Transverse colon (tissue), 4 donors: ENCODE measurements around the gene AGPS.

ENCODE experiments used
- CTCF ChIP-seq, 5 experiments: fragments of 200-600 bp in 3 of 5; fragments of 450-650 bp in 2 of 5; sonication (generic) in 3 of 5; IDR thresholded peaks; 1 replicate in 2 of 5; 2 replicates in 3 of 5; pipeline ENCODE4 v1.5.1; 2016 to 2017; ENCODE audit warnings: antibody characterized with exemption in 5 of 5, inconsistent platforms in 3 of 5, mild to moderate bottlenecking in 2 of 5, moderate library complexity in 1 of 5
- EP300 ChIP-seq: sonication (generic); formaldehyde crosslinking; IDR thresholded peaks from one replicate; pipeline ENCODE4 v1.6.1; 2017; ENCODE audit warnings: antibody characterized with exemption, low read depth
- POLR2A ChIP-seq: fragments of 450-650 bp; IDR thresholded peaks from one replicate; pipeline ENCODE4 v1.6.1; 2016; ENCODE audit warnings: antibody characterized with exemption, mild to moderate bottlenecking, moderate library complexity
- POLR2AphosphoS5 ChIP-seq, 3 donors: sonication (generic); formaldehyde crosslinking; IDR thresholded peaks; one replicate each; pipeline ENCODE4 v1.6.1; 2016; ENCODE audit warnings: antibody characterized with exemption in 3 of 3

GRCh38 chr2:177348733-177349693, 43.6 kb upstream of the AGPS start:
- no peak for TF ChIP-seq CTCF (IDR thresholded peaks at IDR 0.05)
- no peak for TF ChIP-seq POLR2A
- TF ChIP-seq POLR2AphosphoS5 (IDR thresholded peaks at IDR 0.05): no peak
- TF ChIP-seq EP300: no peak
